ENCODE results near the gene CABLES2.

DNA sequence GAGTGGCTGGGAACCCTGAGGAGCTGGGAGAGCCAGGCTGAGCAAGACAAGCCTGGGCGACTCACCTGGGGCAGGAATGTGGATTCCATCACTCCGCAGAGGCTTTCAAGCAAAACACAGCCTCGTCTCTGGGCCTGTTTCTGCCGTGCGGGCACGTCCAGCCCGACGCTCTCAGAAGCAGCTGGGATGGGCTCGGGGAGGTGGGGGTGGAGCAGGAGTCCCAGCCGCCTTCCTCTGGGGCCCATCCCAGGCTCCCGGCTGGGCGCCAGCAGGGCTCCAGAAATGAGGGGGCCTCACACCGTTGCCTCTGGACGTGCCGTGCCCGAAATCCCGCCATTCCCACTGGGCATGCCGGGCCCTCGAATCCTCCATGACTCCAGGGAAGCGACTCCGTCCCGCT is 28.9 kb downstream of the CABLES2 start:
- TF ChIP-seq, protein P1, sequence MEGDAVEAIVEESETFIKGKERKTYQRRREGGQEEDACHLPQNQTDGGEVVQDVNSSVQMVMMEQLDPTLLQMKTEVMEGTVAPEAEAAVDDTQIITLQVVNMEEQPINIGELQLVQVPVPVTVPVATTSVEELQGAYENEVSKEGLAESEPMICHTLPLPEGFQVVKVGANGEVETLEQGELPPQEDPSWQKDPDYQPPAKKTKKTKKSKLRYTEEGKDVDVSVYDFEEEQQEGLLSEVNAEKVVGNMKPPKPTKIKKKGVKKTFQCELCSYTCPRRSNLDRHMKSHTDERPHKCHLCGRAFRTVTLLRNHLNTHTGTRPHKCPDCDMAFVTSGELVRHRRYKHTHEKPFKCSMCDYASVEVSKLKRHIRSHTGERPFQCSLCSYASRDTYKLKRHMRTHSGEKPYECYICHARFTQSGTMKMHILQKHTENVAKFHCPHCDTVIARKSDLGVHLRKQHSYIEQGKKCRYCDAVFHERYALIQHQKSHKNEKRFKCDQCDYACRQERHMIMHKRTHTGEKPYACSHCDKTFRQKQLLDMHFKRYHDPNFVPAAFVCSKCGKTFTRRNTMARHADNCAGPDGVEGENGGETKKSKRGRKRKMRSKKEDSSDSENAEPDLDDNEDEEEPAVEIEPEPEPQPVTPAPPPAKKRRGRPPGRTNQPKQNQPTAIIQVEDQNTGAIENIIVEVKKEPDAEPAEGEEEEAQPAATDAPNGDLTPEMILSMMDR (IDR thresholded peaks at IDR 0.05): no peak
- no peak for TF ChIP-seq POLR2A (IDR thresholded peaks at IDR 0.05)

Data from uterus (tissue), 2 donors.